ENCODE measurements around the gene CD79A.
"Not testable (repeated sequence)": the region's sequence is repeated elsewhere in the genome, so short reads cannot be mapped to it uniquely, and the experiment has no call there.

The CD79A gene

DNA sequence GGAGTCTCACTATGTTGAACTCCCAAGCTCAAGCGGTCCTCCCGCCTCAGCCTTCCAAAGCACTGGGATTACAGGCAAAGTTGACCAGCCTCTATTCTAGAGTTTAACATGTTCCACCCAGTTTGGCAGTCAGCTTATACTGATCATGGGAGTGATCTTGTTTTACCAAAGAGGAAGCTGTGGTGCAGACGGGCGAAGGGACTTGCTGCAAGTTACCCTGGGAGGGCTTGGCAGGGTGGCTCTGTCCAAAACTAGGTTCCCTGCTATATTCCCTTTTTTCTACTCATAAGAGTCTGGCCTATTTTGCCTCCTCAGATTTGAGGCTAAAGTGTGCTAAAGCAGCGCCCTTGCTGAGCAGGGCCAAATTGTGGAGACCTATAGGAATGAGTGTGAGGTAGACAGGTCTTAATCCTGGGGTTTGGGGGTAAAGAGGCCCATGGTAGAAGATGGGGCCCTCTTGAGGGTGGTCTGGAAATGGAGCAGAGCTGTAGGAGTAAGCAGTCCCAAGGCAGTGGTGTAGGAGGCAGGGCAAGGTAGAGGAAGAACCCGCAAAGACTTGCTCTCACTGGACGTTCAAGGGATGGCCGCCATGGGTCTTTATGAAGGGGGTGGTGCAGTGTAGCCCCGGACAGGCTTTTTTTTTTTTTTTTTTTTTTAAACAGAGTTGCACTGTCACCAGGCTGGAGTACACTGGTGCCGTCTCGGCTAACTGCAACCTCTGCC lies 13.7 kb upstream of the CD79A start:
- DNase-seq = no peak

DNA sequence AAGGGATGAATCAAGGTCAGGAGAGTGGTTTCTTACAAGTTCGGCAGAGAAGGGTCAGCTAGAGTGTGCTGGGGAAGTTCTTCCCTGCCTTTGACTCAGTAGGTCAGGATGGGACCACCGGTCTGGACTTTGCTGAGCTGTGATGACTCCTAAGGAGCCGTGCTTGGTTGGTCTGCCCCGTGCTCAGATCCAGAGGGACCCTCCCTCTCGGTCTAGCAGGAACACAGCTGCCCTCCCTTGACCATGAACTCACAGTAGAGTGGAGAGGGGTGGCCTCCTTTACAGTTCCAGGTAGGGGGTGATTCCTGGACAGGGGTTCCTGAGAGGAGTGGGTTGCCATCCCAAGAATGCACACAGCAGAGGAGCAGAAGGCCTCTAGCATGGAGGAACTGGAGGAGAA lies 12.7 kb upstream of the CD79A start:
- no peak for DNase-seq

DNA sequence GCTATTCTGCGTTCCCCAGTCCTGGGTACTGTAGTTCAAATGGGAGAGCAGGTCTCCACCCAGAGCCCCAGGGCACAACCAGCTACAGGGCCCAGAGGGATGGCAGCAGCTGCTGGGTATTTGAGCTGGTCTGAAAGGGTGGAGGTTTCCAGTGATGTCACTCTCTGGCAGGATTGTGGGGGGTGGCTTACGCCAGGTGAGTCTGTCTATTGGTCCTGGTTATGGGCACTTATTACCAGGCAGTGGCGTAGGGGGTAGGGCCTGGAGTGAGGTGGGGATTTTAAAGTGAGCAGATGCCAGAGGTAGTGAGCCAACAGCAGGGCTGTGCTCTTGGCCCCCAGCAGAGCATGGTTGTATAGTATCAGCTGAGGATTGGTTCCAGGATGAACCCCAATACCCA lies 10.8 kb upstream of the CD79A start:
- no peak for DNase-seq

DNA sequence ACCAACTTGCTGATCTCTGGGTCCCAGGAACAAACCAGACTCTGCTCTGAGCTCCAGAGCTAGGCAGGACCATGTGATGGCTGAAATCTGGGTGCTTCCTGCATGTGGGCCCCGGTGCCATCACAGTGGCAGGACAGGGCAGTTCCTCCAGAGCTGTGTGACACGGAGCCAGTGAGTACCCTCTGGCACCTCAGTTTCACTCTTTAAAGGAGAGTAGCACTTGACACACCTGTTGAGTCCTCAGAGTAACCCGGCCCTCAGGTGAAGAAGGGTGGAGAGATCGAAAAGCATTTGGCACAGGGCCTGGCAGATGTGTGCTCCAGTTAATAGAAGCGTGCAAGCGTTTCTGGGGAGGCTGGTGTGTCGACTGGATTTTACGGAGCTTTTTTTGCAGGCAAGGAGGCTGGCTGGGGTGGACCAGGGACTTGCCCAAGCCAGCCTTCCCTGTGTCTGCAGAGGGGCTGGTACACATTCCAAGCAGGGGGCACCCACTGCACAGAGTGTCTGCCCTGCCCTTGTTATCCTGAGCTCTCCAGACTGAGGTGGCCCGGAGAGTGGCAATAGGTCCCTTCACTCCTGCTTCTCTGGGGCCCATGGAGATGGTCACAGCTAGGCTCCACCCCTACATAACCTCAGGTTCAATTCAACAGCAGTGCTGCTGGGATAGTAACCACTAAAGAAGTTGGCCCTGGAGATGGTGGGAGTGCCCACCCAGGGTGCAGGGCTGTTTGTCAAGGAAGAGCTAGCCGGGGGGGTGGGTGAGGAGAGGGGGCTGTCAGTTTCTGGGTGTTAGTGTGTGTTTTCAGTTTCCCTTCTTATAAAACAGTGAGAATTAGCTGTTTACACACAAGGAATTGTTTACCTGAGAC lies 8.7 kb upstream of the CD79A start:
- DNase-seq = no peak

DNA sequence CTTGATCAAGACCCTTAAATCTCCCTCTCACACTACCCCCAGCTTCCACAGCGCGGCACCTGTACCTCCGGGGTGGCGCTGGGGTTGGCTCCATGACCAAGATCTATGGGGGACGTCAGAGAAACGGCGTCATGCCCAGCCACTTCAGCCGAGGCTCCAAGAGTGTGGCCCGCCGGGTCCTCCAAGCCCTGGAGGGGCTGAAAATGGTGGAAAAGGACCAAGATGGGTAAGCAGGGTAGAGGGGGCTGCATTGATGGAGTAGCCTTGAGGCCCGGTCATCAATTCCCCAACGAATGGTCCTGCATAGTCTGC lies 8.1 kb upstream of the CD79A start:
- no peak for DNase-seq

DNA sequence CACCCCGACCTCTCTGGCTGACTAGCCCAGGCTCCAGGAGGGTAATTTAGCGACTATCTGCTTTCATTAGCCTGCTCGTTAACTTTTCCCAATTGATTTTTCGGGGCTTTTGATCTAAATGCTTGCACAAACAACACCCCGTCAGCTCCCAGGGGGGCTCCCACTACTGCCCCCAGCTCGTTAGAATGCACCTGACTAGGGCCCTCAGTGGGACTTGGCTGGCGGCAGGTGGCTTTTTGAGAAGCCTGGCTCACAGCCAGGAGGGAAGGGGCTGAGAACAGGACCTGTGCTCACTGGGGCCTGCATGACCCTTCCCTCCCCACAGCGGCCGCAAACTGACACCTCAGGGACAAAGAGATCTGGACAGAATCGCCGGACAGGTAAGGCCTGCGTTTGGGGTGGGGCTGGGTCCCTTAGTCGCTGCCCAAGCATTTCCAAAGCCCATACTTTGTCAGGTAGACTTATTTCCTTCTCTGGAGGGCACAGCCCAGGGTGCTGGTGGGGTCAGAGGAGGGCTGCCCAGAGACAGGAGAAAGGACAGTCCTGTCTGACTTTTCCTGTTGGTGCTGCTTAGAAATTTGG lies 7.6 kb upstream of the CD79A start:
- no peak for DNase-seq

DNA sequence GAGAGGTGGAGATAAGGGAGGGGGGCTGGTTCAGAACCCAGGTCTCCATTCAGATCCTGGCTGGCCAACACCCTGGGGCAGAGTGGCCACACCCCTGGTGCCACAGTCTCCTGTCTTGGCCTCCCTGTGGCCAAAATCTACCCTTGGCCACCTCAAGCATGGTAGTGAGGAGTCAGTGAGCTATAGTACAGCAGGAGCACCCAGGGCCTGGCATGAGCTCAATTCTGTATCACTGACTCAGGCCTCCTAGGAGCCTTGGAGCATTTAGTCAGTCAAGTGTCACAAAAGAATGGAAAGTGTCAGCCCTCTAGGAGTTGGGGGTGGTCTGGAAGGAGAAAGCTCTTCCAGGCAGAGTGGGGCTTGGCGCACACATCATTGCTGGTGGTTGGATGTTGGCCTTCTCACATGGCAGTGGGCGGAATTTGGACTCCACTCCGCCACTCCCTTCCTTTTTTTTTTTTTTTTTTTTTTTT lies 6.6 kb upstream of the CD79A start:
- peak; percentile 45 for DNase-seq

DNA sequence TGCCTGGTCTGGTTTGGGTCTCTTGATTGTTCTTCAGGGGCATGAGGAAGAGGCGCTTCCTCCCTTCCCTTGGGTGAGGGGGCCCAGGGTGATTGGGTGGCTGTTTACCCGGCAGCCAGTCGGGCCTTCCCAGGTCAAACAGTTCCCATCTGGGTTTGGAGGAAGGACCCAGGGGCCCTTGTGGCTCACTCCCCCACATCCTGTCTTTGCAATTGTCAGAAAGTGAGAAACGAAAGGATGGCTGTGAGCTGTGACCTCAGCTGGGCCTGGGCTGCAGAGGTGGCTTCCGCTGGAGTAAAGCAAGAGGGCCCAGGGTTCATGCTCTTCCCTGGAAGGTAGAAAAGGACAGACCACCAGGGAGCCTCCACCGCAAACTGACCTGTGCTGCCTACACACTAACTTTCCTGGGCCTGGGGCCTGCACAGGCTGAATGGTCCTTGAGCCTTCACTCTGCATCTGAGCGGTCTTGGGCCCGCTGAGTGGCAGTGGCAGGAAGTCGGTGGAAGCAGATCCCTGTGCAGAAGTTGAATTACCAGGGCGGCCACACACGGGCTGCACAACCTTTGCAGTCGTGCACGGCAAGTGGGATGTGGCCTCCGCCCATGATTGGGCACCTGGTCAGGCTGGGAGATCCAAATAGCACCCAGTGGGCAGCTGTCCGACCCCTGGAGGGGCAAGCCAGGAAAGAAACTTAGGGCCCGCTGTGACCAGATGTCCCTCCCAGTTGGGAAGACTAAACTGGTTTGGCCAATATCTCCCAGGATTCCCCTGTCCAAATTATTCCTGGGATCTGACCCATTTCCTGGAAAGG lies 5.3 kb upstream of the CD79A start:
- peak; percentile 20 for DNase-seq

DNA sequence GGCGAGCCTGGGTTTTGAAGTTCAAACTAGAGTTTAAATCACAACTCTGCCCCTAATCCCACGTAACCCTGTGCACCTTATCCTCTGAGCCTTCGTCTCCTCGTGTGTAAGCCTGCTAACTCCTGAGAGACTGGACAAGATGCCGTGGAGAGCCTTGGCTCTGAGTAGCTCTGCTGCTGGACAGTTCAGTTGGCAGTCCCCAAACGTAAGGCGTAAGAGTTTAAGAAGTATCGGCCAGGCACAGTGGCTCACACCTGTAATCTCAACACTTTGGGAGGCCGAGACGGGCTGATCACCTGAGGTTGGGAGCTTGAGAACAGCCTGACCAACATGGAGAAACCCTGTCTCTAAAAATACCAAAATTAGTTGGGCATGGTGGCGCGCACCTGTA lies 4.7 kb upstream of the CD79A start:
- peak; percentile 30 for DNase-seq

DNA sequence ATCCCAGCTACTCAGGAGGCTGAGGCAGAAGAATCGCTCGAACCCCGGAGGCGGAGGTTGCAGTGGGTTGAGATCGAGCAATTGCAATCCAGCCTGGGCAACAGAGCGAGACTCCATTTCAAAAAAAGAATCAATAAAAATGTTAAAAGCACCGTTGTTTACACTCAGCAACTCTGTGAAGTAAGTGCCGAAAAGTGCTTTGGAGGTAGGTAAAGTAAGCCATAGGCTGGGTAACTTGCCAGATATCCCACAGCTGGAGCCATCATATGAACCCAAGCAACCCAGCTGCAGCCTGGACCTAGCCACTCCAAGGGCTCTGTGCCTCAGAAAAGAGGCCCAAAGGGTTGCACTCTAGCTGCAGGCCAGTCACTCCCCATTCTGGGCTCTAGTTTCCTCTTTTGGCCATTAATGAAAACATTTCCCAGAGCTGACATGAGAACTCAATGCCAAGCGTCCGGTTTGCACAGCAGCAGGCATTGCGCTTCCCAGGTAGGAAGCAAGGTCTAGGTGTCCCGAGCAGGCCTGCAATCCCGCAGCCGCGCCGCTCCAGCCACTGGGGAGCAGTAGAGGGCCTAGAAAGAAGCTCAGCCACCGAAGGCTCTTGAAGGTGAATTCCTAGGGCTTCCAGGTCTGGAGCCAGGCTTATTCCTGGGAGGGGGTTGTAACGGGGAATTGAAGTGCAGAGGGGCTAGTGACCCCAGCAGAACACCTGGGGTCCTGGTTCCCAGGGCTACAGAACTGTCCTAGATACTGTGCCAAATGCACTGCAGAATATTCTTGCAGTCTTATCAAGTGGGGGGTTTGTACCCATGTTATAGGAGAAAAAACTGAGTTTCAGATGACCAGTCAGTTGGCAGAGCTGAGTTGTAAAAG lies 4.1 kb upstream of the CD79A start:
- peak; percentile 74 for DNase-seq

DNA sequence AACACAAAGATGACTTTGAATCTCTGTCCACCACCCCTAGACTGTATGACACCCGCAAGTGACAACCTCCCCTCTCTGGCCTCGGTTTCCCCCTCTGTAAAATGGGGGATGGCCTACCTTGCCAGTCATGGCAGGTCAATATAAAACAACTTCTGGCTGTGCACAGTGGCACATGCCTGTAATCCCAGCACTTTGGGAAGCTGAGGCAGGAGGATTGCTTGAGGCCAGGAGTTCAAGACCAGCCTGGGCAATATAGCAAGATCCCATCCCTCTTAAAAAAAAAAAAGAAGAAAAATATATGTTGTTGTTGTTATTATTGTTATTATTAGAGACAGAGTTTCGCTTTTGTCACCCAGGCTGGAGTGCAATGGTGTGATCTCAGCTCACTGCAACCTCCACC lies 1.1 kb upstream of the CD79A start:
- not testable (repeated sequence) for DNase-seq

DNA sequence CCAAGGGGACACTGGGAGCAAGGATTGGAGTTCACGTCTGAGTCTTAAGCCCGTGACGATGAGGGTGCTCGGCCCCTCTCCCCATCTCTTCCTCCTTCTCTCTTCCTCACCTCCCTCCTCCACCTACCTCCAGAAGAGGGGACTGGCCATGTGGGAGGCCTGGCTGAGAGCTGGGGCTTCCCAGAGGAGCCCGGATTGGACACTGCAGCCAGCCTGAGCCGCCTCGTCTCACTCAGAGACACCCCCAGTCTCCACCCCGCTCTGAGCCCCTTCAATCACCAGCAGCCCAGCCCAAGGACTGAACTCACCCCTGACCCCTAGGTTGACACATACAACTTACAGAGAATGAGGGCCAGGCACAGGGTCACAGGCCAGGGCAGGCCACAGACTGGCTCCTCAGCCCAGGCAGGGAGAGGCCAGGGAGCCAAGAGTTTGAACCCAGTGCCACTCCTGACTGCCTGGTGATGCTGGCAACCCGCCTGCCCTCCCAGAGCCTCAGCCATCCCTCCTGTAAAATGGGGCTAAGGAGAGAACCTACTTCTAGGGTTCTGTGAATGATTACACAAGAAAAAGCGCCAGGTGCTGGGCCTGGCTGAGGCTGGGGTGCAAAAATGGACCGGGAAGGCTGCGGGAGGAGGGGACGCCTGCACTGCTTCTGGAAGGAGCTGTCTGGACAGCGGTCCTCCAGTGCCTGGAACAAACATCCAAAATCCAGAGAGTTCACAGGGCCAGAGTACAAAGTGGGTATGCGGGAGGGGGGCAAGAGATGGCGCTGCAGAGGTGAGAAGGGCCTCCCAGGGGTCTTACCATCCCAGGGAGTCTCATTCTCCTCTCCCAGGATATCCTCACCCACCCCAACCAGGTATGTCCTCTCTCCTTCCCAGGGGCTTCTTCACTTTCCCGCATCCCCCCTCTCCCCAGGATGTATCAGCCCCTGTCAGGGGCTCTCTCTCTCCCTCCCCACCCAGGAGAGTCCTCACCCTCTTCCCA lies 1.1 kb downstream of the CD79A start:
- DNase-seq = no peak

DNA sequence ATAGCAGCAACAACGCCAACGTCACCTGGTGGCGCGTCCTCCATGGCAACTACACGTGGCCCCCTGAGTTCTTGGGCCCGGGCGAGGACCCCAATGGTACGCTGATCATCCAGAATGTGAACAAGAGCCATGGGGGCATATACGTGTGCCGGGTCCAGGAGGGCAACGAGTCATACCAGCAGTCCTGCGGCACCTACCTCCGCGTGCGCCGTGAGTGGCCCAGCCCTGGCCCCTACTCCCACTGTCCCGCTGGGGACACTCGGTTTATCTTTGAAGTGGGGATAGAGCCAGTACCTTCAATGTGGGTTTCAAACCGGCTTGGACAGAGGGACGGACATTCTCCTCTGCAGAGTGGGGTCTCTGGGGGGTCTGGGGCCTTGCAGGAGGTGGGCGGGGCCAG lies 2.0 kb downstream of the CD79A start:
- DNase-seq = no peak

DNA sequence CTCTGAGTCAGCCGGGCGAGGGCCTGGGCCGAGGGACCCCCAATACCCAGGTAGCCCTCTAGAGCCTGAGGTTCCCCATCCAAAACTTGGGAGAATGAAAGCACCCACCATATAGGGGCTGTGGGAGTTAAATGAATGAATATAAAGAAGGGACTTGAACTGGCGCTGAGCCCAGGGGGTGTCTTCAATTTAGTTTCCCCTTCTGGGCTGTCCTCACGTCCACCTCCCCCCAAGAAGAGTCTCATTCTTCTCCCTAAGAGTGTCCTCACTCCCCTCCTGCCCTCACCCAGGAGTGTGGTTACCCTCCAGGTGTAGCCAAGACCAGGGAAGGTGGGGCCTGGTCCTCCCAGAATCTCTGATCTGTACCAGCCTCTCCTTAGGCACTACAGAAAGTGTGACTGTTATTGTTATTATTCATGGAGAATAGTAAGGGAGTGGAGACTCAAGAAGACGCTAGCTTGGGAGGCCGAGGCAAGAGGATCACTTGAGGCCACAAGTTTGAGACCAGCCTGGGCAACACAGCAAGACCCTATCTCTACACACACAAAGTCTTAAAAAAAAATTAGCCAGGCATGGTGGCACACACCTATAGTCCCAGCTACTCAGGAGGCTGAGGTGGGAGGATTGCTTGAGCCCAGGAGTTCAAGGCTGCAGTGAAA lies 2.7 kb downstream of the CD79A start:
- DNase-seq = no peak

DNA sequence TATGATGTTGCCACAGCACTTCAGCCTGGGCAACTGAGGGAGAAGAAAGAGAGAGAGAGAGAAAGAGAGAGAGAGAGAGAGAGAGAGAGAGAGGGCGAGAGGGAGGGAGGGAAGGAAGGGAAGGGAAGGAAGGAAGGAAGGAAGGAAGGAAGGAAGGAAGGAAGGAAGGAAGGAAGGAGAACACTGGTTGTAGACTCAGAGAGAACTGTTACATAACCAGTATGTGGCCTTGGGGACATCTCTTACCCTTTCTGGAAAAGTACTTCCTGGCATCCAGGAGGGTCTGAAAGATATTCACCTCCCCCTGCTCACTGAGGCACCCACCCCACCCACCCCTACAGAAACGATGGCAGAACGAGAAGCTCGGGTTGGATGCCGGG lies 3.2 kb downstream of the CD79A start:
- DNase-seq = no peak

DNA sequence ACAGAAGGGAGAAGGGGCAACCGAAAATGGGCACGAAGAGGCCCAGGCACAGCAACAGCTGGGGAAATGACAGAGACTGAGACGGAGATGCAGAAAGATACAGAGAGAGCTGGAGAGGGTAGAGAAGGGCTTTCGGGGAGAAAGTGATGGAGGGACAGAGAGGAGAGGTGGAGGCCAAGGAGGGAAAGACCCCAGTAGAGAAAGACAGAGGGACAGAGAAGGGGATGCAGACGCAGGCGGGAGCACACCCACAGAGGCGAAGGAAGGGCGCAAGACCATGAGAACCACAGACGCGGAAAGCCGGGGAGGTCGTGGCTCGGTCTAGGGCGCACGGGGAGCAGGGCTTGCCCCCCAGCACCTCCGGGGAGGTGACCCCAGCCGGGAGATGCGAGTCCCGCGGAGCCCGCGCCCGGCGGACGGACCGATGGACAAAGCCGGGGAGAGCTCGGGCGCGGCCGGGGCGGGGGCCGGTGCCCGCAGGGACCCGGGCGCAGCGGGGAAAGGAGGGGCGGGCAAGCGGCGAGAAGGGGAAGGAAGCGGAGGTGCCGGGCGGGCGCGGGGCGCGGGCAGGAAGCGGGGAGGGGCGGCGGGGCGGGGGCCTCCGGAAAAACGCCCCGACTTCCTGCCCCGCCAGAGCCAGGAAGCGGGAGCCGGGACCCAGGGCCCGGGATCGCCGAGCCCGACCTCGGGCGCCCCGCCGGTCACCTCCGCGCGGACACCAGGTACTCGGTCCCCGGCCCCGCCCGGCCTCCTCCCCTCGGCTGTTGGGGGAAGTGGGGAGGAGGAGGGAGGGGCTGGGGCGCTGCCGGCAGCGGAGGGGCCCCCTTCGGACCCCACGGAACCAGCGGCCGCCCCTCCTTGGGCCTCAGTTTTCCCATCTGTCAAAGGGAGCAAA lies 5.7 kb downstream of the CD79A start, which contains the start of gene ARHGEF1:
TSS of gene ARHGEF1 (plus strand) at position 617 of the 895 bp plus-strand sequence. CDS start 4,899 bp downstream, outside the sequence.
- DNase-seq = no peak

DNA sequence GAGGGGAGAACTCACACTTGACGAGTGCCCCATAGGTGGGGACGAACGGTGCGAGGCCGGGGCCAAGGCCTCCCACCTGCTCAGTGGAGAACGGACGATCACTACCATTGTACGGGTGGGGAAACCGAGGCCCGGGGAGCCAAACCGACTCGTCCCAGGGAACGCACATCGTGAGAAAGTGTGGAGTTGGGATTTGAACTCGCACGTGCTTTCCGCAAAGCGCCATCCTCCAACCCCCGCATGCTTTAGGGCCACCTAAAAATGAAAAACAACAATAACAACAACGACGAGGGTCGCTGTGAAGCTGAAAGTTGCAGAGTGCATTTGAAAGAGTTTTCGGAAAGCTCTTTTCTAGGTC lies 6.4 kb downstream of the CD79A start:
- no peak for DNase-seq

DNA sequence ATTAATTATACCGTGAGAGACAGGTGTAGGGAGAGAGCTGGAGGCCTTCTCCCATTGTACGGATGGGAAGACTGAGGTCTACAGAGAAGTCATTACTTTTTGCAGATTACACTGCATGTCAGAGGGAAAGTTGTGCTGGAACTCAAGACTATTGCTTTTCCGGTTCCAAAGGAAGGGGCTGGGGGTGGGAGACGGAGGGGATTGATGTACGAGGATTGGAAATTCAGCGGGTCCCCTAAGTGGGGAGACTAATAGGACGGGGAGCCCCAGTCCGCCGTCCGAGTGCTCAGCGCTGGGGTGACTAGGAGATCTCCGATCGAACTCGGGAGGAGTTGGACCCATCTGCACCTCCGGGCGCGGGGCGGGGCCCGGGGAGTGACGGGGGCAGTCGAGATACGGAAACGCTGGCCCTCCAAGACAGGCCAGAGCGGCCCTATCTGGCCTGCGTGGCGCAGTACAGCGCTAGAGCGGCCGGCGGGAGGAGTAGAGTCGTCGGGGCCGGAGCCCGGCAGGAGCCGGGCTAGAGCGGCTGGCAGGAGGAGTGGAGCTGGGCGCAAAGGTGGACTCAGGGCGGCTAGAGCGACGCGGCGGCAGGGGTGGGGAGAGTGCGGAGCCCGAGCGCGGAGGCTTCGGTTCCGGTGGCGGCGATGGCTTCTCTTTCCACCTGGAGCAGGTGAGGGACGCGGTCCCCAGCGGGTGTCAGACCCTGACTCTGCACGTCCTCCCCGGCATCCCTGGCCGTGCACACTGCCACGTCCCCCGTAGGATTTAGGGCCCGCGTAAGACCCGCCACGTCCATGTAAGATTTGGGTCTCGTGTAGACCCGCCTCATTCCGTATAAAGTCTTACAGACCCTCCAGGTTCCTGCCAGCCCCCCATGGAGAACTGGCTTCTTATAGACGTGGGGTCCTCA lies 7.0 kb downstream of the CD79A start:
- peak; percentile 97 for DNase-seq

All from hematopoietic multipotent progenitor cell treated with erythropoietin and hydrocortisone succinate and interleukin-3 and kit ligand, for 8 days (in vitro differentiated cells).